HepG2 (cell line): Measurements from ENCODE around the gene KCND2.

Experiments used
- CEBPB ChIP-seq: IDR thresholded peaks from 2 replicates; pipeline ENCODE4 v1.6.1; 2011; ENCODE audit warnings: low read depth, low read length, improper control_type of control experiment, borderline replicate concordance
- HNF4A ChIP-seq: sonication (generic); formaldehyde crosslinking; IDR thresholded peaks from 2 replicates; pipeline ENCODE4 v1.4.0; 2020; ENCODE audit warnings: missing genetic modification reagents
- POLR2AphosphoS5 ChIP-seq: IDR thresholded peaks from 2 replicates; pipeline ENCODE4 v1.6.1; 2012; ENCODE audit warnings: low read depth, low read length
- SETDB1 ChIP-seq: sonication (generic); formaldehyde crosslinking; IDR thresholded peaks from 2 replicates; pipeline ENCODE4 v1.5.1; 2020; ENCODE audit warnings: missing genetic modification reagents, mild to moderate bottlenecking, borderline replicate concordance
- SKI ChIP-seq: fragments of 450-650 bp; IDR thresholded peaks from one replicate; pipeline ENCODE4 v1.6.1; 2018; ENCODE audit warnings: mild to moderate bottlenecking; ENCODE audit not compliant: partially characterized antibody
- TCF7L2 ChIP-seq: IDR thresholded peaks from 2 replicates; pipeline ENCODE4 v1.6.1; 2011; ENCODE audit warnings: mild to moderate bottlenecking, low read depth, low read length, moderate library complexity
- ZBTB21 ChIP-seq: sonication (generic); formaldehyde crosslinking; IDR thresholded peaks from 2 replicates; pipeline ENCODE4 v1.4.0; 2020; ENCODE audit warnings: missing genetic modification reagents
- ZNF605 ChIP-seq: sonication (generic); formaldehyde crosslinking; IDR thresholded peaks from 2 replicates; pipeline ENCODE4 v1.8.0; 2022; ENCODE audit warnings: mild to moderate bottlenecking, missing genetic modification reagents
- ZNF772 ChIP-seq: sonication (generic); formaldehyde crosslinking; IDR thresholded peaks from 2 replicates; pipeline ENCODE4 v1.5.0; 2020; ENCODE audit warnings: mild to moderate bottlenecking, missing genetic modification reagents
- TF ChIP-seq, protein P1 (sequence below): IDR thresholded peaks from 2 replicates; pipeline ENCODE4 v1.6.1; 2016; ENCODE audit warnings: control low read depth

DNA sequence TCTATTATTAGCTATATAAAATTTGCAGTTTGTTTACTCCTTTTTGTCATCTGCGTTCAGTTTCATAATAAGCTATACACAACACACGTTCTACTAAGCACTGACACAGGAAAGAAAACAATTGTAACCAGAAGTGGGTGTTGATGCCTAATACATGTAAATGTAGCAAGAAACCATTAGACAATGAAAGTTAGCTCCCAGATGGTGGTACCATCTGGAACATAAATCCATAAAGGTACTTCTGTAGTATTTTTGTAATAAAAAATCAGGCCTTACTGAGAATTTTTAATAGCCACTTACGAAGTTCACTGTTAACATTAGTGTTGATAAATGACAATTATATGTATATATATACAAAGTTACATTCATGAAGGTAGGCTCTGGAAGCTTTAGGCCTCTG lies 194.7 kb downstream of the KCND2 start:
- TF ChIP-seq SKI: no peak
- no peak for TF ChIP-seq SETDB1 (CRISPR knock-in tag)
- no peak for TF ChIP-seq TCF7L2
- no peak for TF ChIP-seq HNF4A
- no peak for TF ChIP-seq ZNF605 (CRISPR knock-in tag)
- no peak for TF ChIP-seq ZNF772 (CRISPR knock-in tag)
- TF ChIP-seq CEBPB: no peak
- TF ChIP-seq, protein P1, sequence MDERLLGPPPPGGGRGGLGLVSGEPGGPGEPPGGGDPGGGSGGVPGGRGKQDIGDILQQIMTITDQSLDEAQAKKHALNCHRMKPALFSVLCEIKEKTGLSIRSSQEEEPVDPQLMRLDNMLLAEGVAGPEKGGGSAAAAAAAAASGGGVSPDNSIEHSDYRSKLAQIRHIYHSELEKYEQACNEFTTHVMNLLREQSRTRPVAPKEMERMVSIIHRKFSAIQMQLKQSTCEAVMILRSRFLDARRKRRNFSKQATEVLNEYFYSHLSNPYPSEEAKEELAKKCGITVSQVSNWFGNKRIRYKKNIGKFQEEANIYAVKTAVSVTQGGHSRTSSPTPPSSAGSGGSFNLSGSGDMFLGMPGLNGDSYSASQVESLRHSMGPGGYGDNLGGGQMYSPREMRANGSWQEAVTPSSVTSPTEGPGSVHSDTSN (CRISPR knock-in tag): no peak
- no peak for TF ChIP-seq POLR2AphosphoS5
- TF ChIP-seq ZBTB21: no peak
